ENCODE data around the gene MAP7D3. TPM values are rescaled to one million over a fixed set of nuclear protein-coding genes. Genes with fewer than 3 reads are reported as not detected.

The MAP7D3 gene
- polyA plus RNA-seq, 6 donors from 2014 or later: 0.26 to 8.6 (median 4.0) TPM

DNA sequence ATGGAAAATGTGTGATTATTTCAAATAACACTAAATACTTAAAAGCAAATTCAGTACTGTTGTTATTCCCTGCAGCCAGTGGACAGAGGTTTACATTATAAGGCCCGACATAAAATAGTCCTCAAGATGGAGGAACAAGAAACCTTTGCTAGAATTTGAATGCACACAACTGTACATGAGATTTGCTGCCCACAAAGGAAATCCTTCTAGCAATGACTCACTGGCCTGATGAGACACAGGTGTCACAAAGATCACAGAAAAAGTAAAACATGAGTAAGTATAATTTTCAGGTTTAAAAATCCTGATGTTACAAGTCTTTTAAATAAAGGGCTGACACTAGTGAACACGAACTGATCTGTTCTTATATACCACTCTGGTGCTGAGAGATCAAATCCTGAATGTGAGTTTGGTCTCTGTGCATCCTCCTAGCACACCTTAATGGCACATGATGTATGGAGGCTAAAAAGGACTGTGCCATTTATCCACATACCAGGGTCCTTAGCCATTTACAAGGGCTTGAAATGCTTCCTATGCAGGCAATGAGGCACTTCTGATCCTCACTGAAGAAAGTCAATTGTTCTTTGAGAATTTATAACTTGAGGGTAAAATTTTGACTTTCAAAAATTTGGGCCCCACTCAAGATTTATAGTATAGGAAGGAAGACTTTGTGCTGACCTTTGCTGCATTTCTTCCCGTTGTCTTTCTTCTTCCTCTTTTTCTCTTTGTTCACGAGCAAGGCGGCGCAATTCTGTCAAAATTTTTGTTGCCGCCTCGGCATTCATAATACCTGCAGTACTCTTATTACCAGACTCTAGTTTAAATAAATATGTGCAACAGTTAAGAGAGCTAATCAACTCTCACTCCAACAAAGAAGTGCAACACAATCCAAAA lies 23.0 kb downstream of the MAP7D3 start:
- H3K4me3 Mint-ChIP-seq: peak overlapping the region; percentile 37 to 80 (median 60)
- ATAC-seq (ENCODE audit: low read depth in 2 of 2) (peak; percentile 28 to 40), DNase-seq (no peak)
- H3K36me3 Mint-ChIP-seq: peaks cover 0 to 5% of the 10 kb centered on the region in 2 donors
- no peaks in the 10 kb centered on the region for H3K9me3 Mint-ChIP-seq
- peaks cover 17 to 20% (median 18%) of the 10 kb centered on the region in 3 donors for H3K4me1 Mint-ChIP-seq
- H3K27ac Mint-ChIP-seq: peak overlapping the region; percentile 44 to 83 (median 74)
- no peaks in the 10 kb centered on the region for H3K27me3 Mint-ChIP-seq

DNA sequence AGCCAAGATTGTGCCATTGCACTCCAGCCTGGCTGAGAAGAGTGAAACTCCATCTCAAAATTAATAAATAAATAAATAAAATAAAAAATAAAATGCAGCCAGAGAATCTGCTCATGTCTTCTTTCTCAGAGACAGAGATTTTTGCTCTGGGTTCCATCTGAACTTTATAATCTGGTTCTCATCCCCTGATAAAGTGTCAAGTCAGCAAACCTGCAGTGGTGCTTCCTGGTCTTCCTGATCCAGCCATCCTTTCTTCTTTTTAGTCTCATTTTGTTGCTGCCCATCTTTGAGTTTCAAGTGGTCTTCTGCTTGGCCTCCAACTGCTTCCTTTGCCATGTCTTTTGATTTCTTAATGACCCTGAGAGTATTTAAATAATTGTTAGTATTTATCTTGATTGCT lies 24.1 kb downstream of the MAP7D3 start:
- peaks cover 0 to 5% of the 10 kb centered on the region in 2 donors for H3K36me3 Mint-ChIP-seq
- peaks cover 17 to 20% (median 18%) of the 10 kb centered on the region in 3 donors for H3K4me1 Mint-ChIP-seq
- no peak overlapping the region for H3K4me3 Mint-ChIP-seq
- ATAC-seq (ENCODE audit: low read depth in 2 of 2) (no peak), DNase-seq (no peak)
- H3K9me3 Mint-ChIP-seq: no peaks in the 10 kb centered on the region
- no peaks in the 10 kb centered on the region for H3K27me3 Mint-ChIP-seq
- peak overlapping the region in 4 of 6 donors; percentile 3 to 75 (median 47) for H3K27ac Mint-ChIP-seq

DNA sequence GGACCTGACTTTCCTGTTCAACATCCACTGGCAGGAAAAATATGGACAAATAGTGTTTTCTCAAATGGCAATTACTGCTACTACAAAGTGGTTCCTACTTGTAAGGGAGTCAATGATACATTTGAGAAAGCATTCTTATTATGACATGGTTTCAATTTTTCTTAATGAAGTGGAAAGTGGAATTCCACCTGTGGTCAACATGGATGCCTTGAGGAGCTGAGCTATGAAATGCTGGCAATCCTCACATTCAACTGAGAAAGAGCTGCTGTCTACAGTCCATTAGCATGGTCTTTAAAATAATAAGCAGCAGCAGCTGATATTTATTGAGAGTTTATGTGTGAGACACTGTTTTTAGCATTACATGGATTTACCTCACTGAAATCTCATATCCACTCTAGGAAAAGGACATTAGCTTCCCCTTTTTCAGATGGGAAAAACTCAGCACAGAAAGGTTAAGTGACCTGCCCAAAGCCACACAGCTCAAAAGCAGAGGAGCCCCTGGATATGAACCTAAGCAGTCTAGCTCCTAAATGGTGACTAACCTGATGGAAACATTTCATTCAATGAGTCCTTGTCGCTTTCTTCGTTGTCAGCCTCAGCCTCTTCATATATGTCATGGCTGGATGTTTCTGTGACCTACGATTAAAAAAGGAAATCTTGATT lies 29.2 kb downstream of the MAP7D3 start:
- H3K36me3 Mint-ChIP-seq: peaks cover 0 to 16% of the 10 kb centered on the region in 2 donors
- ATAC-seq (ENCODE audit: low read depth in 2 of 2) (no peak), DNase-seq (no peak)
- peaks cover 4 to 9% (median 5%) of the 10 kb centered on the region in 3 donors for H3K4me1 Mint-ChIP-seq
- H3K4me3 Mint-ChIP-seq: no peak overlapping the region
- H3K9me3 Mint-ChIP-seq: no peaks in the 10 kb centered on the region
- H3K27ac Mint-ChIP-seq: no peak overlapping the region
- no peaks in the 10 kb centered on the region for H3K27me3 Mint-ChIP-seq

DNA sequence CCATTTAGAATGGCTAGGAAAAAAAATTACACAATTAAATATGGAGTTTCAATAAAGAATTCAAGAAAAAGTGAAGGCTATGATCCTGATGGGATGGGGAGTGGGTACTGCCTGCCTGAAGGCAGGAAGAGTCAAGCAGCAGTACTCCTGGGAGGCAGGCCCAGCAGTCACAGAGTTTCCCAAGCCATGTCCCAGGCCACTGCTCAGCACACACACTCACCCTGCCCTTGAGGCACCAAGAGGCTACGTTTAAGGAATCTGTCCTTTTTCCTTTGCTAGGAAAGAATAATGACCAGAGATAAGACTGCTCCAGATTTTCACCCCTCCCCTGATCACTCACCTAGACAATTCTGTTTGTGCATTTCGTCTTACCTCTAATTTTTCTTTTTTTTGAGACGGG lies 30.2 kb downstream of the MAP7D3 start:
- H3K9me3 Mint-ChIP-seq: no peaks in the 10 kb centered on the region
- no peak for ATAC-seq (ENCODE audit: low read depth in 2 of 2)
- H3K27ac Mint-ChIP-seq: no peak overlapping the region
- peaks cover 0 to 16% of the 10 kb centered on the region in 2 donors for H3K36me3 Mint-ChIP-seq
- H3K27me3 Mint-ChIP-seq: no peaks in the 10 kb centered on the region
- no peak overlapping the region for H3K4me3 Mint-ChIP-seq
- peaks cover 4 to 9% (median 5%) of the 10 kb centered on the region in 3 donors for H3K4me1 Mint-ChIP-seq
- DNase-seq: no peak

DNA sequence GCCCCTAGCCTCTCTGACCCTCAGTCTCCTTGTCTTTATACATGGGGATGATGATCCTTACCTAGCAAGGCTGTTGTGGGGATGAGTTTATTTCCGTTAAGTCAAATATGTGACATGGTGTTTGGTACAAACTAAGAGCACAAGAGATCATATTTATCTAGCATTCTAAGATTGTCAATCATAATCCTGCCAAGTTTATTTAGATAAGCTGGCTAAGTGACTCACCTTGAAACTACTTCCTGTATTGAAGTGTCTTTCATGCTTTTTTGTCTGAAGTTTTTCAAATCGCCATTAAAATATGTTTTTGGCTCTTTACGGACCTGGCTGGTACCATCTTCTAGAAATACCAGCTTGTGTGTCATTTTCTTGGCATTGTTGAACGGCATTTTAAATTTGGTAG lies 30.7 kb downstream of the MAP7D3 start:
- ATAC-seq (ENCODE audit: low read depth in 2 of 2) (no peak), DNase-seq (no peak)
- Mint-ChIP-seq H3K4me3 (no peak overlapping the region), H3K9me3 (no peaks in the 10 kb centered on the region), H3K36me3 (peaks cover 0 to 13% of the 10 kb centered on the region in 2 donors), H3K4me1 (peaks cover 0 to 6% (median 2%) of the 10 kb centered on the region in 3 donors), H3K27me3 (no peaks in the 10 kb centered on the region), H3K27ac (no peak overlapping the region)

DNA sequence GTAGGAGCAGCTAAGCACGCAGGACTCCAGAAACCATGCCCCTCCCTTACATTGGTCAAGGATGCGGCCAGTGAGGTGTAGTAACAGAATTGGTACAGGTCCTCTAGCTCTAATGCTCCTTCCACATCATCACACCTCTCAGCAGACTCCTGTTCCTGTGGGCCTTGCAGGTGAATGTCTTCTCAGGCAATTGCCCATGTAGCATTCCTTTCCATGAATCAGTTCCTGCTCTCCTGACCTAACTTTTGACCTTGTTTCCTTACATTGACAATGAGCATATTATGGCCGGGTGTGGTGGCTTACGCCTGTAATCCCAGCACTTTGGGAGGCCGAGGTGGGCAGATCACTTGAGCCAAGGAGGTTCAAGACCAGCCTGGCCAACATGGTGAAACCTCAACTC lies 31.3 kb downstream of the MAP7D3 start:
- DNase-seq (no peak), ATAC-seq (ENCODE audit: low read depth in 2 of 2) (no peak)
- H3K36me3 Mint-ChIP-seq: peaks cover 0 to 11% of the 10 kb centered on the region in 2 donors
- no peaks in the 10 kb centered on the region for H3K27me3 Mint-ChIP-seq
- no peaks in the 10 kb centered on the region for H3K4me1 Mint-ChIP-seq
- no peaks in the 10 kb centered on the region for H3K9me3 Mint-ChIP-seq
- no peak overlapping the region for H3K4me3 Mint-ChIP-seq
- peak overlapping the region in 1 of 6 donors; percentile 7 for H3K27ac Mint-ChIP-seq

DNA sequence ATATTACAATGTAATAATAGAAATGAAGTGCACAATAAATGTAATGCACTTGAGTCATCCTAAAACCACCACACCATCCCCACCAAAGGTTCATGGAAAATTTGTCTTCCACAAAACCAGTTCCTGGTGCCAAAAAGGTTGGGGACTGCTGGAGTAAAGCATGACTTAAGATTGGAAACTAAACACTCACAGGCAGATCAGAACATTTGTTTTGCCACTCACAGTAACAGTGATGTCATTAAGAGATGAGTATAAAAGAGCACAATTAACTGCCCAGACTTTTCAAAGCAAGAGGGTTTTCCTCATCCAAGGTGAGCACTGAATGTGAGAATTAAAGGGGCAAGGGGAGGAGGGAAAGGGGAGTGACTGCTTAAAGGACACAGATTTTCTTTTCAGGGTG lies 35.6 kb downstream of the MAP7D3 start:
- Mint-ChIP-seq H3K27me3 (no peaks in the 10 kb centered on the region), H3K4me1 (peaks cover 12 to 18% (median 15%) of the 10 kb centered on the region in 3 donors), H3K36me3 (peaks cover 0 to 7% of the 10 kb centered on the region in 2 donors), H3K4me3 (no peak overlapping the region), H3K9me3 (no peaks in the 10 kb centered on the region), H3K27ac (no peak overlapping the region)
- no peak for DNase-seq
- ATAC-seq (ENCODE audit: low read depth in 2 of 2): no peak

DNA sequence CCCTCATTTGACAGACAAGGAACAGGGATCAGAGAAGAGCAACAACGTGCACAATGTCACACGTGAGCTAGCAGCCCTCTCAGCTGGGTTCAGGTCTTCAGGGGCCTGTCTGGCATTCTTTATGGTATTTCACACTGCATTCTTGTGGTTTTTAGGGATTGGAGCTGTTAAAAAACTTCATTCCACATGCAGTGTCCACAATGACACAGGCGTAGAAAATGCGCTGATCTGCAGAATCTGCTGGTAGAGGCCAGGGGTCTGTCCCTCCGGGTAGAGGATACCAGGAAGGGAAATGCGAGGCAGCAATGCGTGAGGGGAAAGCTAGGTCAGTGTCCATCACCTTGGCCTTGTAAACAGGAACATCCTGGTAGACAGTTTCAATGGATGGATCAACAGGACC lies 36.6 kb downstream of the MAP7D3 start:
- H3K4me1 Mint-ChIP-seq: peaks cover 22 to 28% (median 25%) of the 10 kb centered on the region in 3 donors
- H3K27ac Mint-ChIP-seq: peak overlapping the region in 1 of 6 donors; percentile 53
- H3K36me3 Mint-ChIP-seq: peaks cover 0 to 6% of the 10 kb centered on the region in 2 donors
- H3K27me3 Mint-ChIP-seq: no peaks in the 10 kb centered on the region
- no peak overlapping the region for H3K4me3 Mint-ChIP-seq
- no peak for ATAC-seq (ENCODE audit: low read depth in 2 of 2)
- no peaks in the 10 kb centered on the region for H3K9me3 Mint-ChIP-seq
- no peak for DNase-seq

DNA sequence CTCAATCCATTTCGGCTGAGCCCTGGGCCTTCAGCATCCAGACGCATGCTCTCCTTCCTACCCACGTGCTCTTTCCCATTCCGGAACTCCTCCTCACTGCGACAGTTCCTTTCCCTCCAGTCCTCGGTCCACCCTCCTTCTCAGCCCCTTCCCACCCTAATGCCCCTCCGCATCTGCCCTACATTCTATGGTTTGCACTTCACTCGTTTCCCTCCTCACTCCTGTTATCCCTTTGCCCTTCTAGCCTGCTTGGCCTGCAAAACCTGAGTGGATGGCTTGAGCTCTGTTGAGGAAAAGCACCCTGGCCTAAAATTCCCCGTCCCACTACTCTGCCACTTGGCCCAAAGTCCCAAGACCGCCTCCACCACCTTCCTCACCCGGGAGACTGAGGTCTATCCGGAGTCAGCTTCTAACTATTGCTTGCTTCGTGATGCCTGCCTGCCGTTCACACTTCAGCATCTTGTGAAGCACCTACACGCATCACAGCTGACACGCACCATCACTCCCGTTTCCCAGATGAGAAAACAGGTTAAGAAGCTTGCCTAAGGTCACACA lies 38.6 kb downstream of the MAP7D3 start:
- Mint-ChIP-seq H3K27ac (peak overlapping the region in 2 of 6 donors; percentile 76 to 84), H3K9me3 (no peaks in the 10 kb centered on the region), H3K27me3 (no peaks in the 10 kb centered on the region), H3K4me1 (peaks cover 29 to 39% (median 31%) of the 10 kb centered on the region in 3 donors), H3K4me3 (peak overlapping the region in 3 of 8 donors; percentile 32 to 80 (median 43)), H3K36me3 (no peaks in the 10 kb centered on the region)
- no peak for DNase-seq
- no peak for ATAC-seq (ENCODE audit: low read depth in 2 of 2)

DNA sequence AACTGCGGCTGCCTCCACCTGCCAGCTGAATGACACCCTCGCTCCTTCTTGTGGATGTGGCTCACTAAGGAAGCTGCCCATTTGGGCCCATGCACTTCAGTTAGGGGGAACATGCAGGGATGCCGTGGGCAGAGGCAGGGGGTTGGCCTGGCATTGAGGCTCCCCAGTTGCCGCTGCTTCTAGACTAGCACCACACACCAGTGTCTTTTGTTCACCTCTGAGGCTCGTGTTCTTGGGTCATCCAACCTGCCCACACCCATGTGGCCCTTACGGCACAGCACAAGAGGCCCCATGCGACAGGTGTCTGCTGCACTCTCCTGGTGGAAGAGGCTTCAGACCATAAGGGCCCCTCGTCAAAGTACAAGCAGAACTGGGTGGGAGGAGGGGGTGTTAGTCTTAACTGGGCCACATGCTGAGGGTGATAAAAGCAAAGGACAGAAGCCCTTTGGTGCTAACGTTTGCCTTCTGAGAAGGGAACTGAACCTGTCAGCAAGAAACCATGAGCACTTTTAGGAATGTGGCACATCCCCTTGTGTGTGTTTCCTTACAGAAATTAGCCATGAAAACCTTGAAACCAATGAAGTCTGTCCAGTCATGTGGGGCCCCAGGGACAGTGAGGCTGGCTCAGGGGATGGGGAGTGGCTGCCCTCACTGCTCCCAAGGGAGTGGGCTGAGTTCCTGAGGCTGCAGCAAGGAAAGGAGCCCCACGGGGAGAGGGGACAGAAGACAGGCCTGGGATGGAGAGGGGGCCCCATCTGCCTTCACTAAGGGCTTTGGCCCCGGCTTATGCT lies 39.2 kb downstream of the MAP7D3 start:
- Mint-ChIP-seq H3K4me3 (peak overlapping the region in 1 of 8 donors; percentile 26), H3K9me3 (no peaks in the 10 kb centered on the region), H3K27ac (peak overlapping the region in 1 of 6 donors; percentile 84), H3K27me3 (no peaks in the 10 kb centered on the region), H3K36me3 (no peaks in the 10 kb centered on the region), H3K4me1 (peaks cover 29 to 39% (median 31%) of the 10 kb centered on the region in 3 donors)
- ATAC-seq (ENCODE audit: low read depth in 2 of 2) (no peak), DNase-seq (no peak)

DNA sequence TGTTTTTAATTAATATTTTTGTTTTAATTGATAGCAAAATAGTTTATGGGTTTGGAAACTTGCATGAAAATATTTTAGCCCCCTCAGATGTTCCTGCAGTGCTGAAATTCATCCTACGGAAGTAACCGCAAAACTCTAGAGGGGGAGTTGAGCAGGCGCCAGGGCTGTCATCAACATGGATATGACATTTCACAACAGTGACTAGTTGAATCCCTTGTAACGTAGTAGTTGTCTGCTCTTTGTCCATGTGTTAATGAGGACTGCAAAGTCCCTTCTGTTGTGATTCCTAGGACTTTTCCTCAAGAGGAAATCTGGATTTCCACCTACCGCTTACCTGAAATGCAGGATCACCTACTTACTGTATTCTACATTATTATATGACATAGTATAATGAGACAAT lies 40.4 kb downstream of the MAP7D3 start:
- Mint-ChIP-seq H3K27ac (peak overlapping the region in 1 of 6 donors; percentile 77), H3K27me3 (peaks cover 0 to 4% (median 0%) of the 10 kb centered on the region in 3 donors), H3K9me3 (no peaks in the 10 kb centered on the region), H3K4me3 (peak overlapping the region in 5 of 8 donors; percentile 6 to 88 (median 66)), H3K36me3 (no peaks in the 10 kb centered on the region), H3K4me1 (peaks cover 29 to 39% (median 31%) of the 10 kb centered on the region in 3 donors)
- no peak for ATAC-seq (ENCODE audit: low read depth in 2 of 2)
- no peak for DNase-seq

DNA sequence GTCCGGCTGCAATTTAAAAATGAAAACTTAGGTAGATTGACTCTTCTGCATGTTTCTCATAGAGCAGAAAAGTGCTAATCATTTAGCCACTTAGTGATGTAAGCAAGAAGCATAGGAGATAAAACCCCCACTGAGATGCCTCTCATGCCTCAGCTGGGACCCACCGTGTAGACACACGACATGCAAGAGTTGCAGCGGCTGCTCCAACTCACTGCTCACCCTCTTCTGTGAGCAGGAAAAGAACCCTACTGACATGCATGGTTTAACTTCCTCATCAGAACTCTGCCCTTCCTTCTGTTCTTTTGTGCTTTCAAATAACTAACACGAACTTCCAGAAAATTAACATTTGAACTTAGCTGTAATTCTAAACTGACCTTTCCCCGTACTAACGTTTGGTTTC lies 41.0 kb downstream of the MAP7D3 start:
- H3K27ac Mint-ChIP-seq: peak overlapping the region; percentile 0 to 93 (median 26)
- peak; percentile 99 for ATAC-seq (ENCODE audit: low read depth in 2 of 2)

DNA sequence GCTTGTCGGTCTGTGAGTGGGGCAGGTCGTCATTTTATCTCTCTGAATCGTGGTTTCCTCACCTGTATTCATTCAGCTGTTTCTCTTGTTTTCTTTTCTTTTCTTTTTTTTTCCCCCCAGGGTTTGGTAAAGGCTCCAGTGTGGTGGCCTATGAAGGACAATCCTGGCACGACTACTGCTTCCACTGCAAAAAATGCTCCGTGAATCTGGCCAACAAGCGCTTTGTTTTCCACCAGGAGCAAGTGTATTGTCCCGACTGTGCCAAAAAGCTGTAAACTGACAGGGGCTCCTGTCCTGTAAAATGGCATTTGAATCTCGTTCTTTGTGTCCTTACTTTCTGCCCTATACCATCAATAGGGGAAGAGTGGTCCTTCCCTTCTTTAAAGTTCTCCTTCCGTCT lies 41.4 kb downstream of the MAP7D3 start:
- Mint-ChIP-seq H3K36me3 (no peaks in the 10 kb centered on the region), H3K4me3 (peak overlapping the region in 6 of 8 donors; percentile 58 to 88 (median 78)), H3K4me1 (peaks cover 29 to 39% (median 33%) of the 10 kb centered on the region in 3 donors), H3K27ac (peak overlapping the region in 4 of 6 donors; percentile 6 to 93 (median 74)), H3K27me3 (peaks cover 0 to 7% (median 0%) of the 10 kb centered on the region in 3 donors), H3K9me3 (no peaks in the 10 kb centered on the region)
- ATAC-seq (ENCODE audit: low read depth in 2 of 2) (no peak), DNase-seq (no peak)

More for the DNA sequence above, 41.0 kb downstream of the MAP7D3 start:
- H3K9me3 Mint-ChIP-seq: no peaks in the 10 kb centered on the region
- no peaks in the 10 kb centered on the region for H3K36me3 Mint-ChIP-seq
- H3K4me3 Mint-ChIP-seq: peak overlapping the region; percentile 58 to 88 (median 73)
- H3K4me1 Mint-ChIP-seq: peaks cover 29 to 39% (median 31%) of the 10 kb centered on the region in 3 donors
- peak; percentile 53 for DNase-seq
- H3K27me3 Mint-ChIP-seq: peaks cover 0 to 7% (median 0%) of the 10 kb centered on the region in 3 donors

Measured in naive B cell (primary cell).